Skeletal muscle tissue (tissue), 4 donors: ENCODE data around the gene ADGRL2. TPM values are rescaled to one million over a fixed set of nuclear protein-coding genes. Genes with fewer than 3 reads are reported as not detected.

Experiments
- H3K27ac ChIP-seq: one replicate; pipeline ENCODE4 v1.7.0; 2013; ENCODE audit warnings: mild to moderate bottlenecking, low read depth, low read length, inconsistent platforms
- H3K27me3 ChIP-seq, 3 donors: one replicate each; pipeline ENCODE4 v1.7.0; 2013; ENCODE audit warnings: low read length in 3 of 3; ENCODE audit not compliant: control insufficient read depth in 3 of 3, insufficient read depth in 3 of 3
- H3K36me3 ChIP-seq, 3 donors: one replicate each; pipeline ENCODE4 v1.7.0; 2013; ENCODE audit warnings: low read length in 3 of 3; ENCODE audit not compliant: control insufficient read depth in 3 of 3, insufficient read depth in 3 of 3
- H3K4me1 ChIP-seq, 3 donors: one replicate each; pipeline ENCODE4 v1.7.0; 2013; ENCODE audit warnings: low read length in 3 of 3, mild to moderate bottlenecking in 3 of 3; ENCODE audit not compliant: control insufficient read depth in 3 of 3, insufficient read depth in 3 of 3
- H3K4me3 ChIP-seq, 3 donors: one replicate each; pipeline ENCODE4 v1.7.0; 2013; ENCODE audit warnings: low read length in 3 of 3
- H3K9ac ChIP-seq, 3 donors: one replicate each; pipeline ENCODE4 v1.7.0; 2013; ENCODE audit warnings: low read length in 3 of 3, mild to moderate bottlenecking in 3 of 3, moderate library complexity in 2 of 3, low read depth in 1 of 3
- H3K9me3 ChIP-seq, 3 donors: one replicate each; pipeline ENCODE4 v1.7.0; 2013; ENCODE audit warnings: low read length in 3 of 3; ENCODE audit not compliant: control insufficient read depth in 3 of 3
- total RNA-seq: library from RNA; depleted of rRNA; stranded (reverse); fragments of >200 nt; gene quantifications from one replicate; pipeline ENCODE4 v1.2.3, GENCODE V29; 2014
- donor health status: Osteomylitis.

Gene ADGRL2
- total RNA-seq, 1 donor from 2014 or later = 93.4 TPM

DNA sequence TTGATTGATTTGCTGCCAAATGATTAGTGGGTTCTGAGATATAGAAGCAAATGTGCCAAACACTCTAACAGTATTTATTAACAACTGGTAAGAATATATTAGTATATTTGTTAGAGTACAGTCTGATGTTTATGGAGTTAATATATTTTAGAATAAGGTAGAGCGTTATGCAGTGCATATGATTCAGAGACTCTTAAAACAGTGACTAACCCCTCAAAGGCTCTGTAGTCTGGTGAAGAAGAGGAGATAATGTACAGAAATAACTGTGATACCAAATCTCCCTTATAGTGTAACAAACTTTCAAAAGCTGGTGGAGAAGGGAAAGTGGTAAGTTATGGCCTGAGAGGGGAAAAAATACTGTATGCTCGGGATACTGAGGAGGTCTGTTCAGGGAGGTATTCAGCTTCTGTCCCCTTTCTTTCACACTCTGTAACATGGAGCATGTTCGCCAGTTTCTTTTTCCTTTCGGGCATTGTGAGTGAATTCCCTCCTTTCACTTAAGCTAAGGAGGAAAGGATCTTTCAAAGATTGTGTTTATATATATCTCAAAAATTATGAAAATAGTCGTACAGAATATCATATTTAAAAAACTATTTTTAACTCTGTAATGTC lies 121.2 kb downstream of the ADGRL2 start:
- H3K4me1 ChIP-seq = no peaks in the 10 kb centered on the region
- H3K36me3 ChIP-seq = no peaks in the 10 kb centered on the region
- H3K4me3 ChIP-seq = no peak overlapping the region
- no peak overlapping the region for H3K9ac ChIP-seq
- no peaks in the 10 kb centered on the region for H3K27me3 ChIP-seq
- no peaks in the 10 kb centered on the region for H3K9me3 ChIP-seq
- H3K27ac ChIP-seq = no peak overlapping the region

GRCh38 chr1:81922955-81923354 lies 122.2 kb downstream of the ADGRL2 start:
- H3K27ac ChIP-seq = no peak overlapping the region
- no peak overlapping the region for H3K9ac ChIP-seq
- no peaks in the 10 kb centered on the region for H3K4me1 ChIP-seq
- H3K36me3 ChIP-seq = no peaks in the 10 kb centered on the region
- H3K9me3 ChIP-seq = no peaks in the 10 kb centered on the region
- no peak overlapping the region for H3K4me3 ChIP-seq
- no peaks in the 10 kb centered on the region for H3K27me3 ChIP-seq

DNA sequence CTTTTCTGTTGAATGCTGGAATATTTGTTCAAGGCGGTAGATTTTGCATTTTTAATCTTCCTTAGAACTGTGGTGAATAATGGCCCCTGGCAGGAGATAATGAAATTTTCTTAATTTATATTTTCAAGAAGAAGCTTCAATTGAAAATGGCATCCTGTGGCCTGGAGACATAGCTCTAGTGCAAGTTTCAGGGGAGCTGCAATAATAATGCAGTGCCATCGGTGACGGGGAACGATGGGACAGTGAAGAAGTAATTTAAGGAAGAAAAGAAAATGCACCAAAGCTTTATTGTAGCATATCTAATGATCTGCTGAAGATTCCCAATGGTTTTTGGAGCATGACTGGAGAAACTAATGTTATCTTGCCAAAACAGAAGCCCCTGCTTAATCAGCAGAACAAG lies 128.4 kb downstream of the ADGRL2 start:
- no peak overlapping the region for H3K27ac ChIP-seq
- H3K36me3 ChIP-seq = no peaks in the 10 kb centered on the region
- H3K27me3 ChIP-seq = no peaks in the 10 kb centered on the region
- H3K4me3 ChIP-seq = no peak overlapping the region
- H3K4me1 ChIP-seq = no peaks in the 10 kb centered on the region
- no peaks in the 10 kb centered on the region for H3K9me3 ChIP-seq
- no peak overlapping the region for H3K9ac ChIP-seq

DNA sequence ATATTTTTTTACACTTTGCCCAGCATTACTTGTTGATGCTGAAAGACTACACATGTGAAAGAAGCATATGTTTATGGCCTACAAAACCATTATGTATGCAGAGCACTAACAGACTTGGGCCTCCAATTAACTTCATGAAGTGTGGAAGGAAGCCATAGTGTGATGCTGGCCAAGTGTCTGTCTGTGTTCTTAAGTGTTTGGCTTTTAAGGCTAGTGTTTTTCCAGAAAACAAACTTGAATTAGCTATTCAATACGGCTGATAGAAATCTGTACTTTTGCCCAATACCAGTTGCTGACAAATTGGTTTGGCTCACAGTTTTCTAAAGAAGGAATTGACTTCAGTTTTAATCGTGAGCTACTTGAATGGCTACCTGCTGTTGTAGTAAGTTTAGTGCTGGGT lies 136.1 kb downstream of the ADGRL2 start:
- Histone ChIP-seq H3K9ac (no peak overlapping the region), H3K27ac (no peak overlapping the region), H3K9me3 (no peaks in the 10 kb centered on the region), H3K4me1 (no peaks in the 10 kb centered on the region), H3K27me3 (no peaks in the 10 kb centered on the region), H3K36me3 (no peaks in the 10 kb centered on the region), H3K4me3 (no peak overlapping the region)

GRCh38 chr1:81937791-81938450 lies 137.2 kb downstream of the ADGRL2 start:
- Histone ChIP-seq H3K4me1 (no peaks in the 10 kb centered on the region), H3K27me3 (no peaks in the 10 kb centered on the region), H3K4me3 (no peak overlapping the region), H3K36me3 (no peaks in the 10 kb centered on the region), H3K27ac (no peak overlapping the region), H3K9ac (no peak overlapping the region), H3K9me3 (no peaks in the 10 kb centered on the region)

GRCh38 chr1:81948495-81948894 lies 147.8 kb downstream of the ADGRL2 start:
- Histone ChIP-seq H3K36me3 (no peaks in the 10 kb centered on the region), H3K4me3 (no peak overlapping the region), H3K4me1 (no peaks in the 10 kb centered on the region), H3K9me3 (no peaks in the 10 kb centered on the region), H3K9ac (no peak overlapping the region), H3K27ac (no peak overlapping the region), H3K27me3 (no peaks in the 10 kb centered on the region)

GRCh38 chr1:81949421-81949820 lies 148.7 kb downstream of the ADGRL2 start:
- Histone ChIP-seq H3K4me3 (no peak overlapping the region), H3K4me1 (no peaks in the 10 kb centered on the region), H3K9ac (no peak overlapping the region), H3K27ac (no peak overlapping the region), H3K27me3 (no peaks in the 10 kb centered on the region), H3K36me3 (no peaks in the 10 kb centered on the region), H3K9me3 (no peaks in the 10 kb centered on the region)

GRCh38 chr1:81950037-81950436 lies 149.3 kb downstream of the ADGRL2 start:
- Histone ChIP-seq H3K4me3 (no peak overlapping the region), H3K36me3 (no peaks in the 10 kb centered on the region), H3K9me3 (no peaks in the 10 kb centered on the region), H3K4me1 (no peaks in the 10 kb centered on the region), H3K27ac (no peak overlapping the region), H3K27me3 (no peaks in the 10 kb centered on the region), H3K9ac (no peak overlapping the region)

- Histone ChIP-seq H3K4me3 (no peak overlapping the region), H3K27me3 (no peaks in the 10 kb centered on the region), H3K9me3 (no peaks in the 10 kb centered on the region), H3K36me3 (no peaks in the 10 kb centered on the region), H3K4me1 (no peaks in the 10 kb centered on the region), H3K9ac (no peak overlapping the region), H3K27ac (no peak overlapping the region)
These were observed 150.0 kb downstream of the ADGRL2 start for GRCh38 chr1:81950591-81951244.

DNA sequence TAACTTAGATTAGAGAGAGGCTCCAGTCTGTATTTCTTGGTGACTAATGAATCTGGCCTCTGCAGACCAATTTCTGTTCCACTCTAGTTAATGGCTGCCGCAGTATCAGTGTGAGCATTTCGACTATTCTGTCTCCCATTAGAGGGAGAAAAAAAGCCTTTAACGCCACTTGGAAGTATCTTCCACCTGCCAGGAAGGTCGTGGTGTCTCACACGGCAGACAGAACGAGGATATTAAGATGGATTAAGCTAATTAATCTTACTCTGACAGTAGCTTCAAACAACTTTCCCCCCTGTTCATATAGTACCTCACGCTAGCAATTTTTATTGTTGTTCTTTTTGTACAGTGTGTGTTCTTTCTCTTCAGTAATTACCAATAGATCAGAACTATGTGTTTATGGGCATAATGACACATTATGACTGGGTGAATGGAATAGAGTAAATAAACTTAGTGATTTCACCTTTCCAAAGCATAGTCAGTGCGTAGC lies 153.8 kb downstream of the ADGRL2 start:
- Histone ChIP-seq H3K36me3 (no peaks in the 10 kb centered on the region), H3K4me1 (no peaks in the 10 kb centered on the region), H3K4me3 (no peak overlapping the region), H3K27ac (no peak overlapping the region), H3K27me3 (no peaks in the 10 kb centered on the region), H3K9ac (no peak overlapping the region), H3K9me3 (no peaks in the 10 kb centered on the region)
